H9 (cell line): ENCODE data around the gene OPHN1. TPM values are rescaled to one million over a fixed set of nuclear protein-coding genes. Genes with fewer than 3 reads are reported as not detected.

Experiments
- DNase-seq: peaks from one replicate; pipeline ENCODE4 v3.0.0-alpha.2; 2017
- H2AFZ ChIP-seq: one replicate; pipeline ENCODE4 v1.6.1; 2013; ENCODE audit warnings: mild to moderate bottlenecking, low read length, control low read depth, moderate library complexity
- H2AK5ac ChIP-seq: 2 replicates; pipeline ENCODE4 v1.6.1; 2013; ENCODE audit warnings: low read length, control low read depth, mixed read lengths; ENCODE audit not compliant: insufficient read length
- H2BK120ac ChIP-seq: one replicate; pipeline ENCODE4 v1.6.1; 2013; ENCODE audit warnings: low read depth, mild to moderate bottlenecking, low read length, control low read depth, inconsistent platforms; ENCODE audit not compliant: poor library complexity, severe bottlenecking
- H2BK12ac ChIP-seq: 2 replicates; pipeline ENCODE4 v1.6.1; 2013; ENCODE audit warnings: low read length, control low read depth, mixed read lengths, low read depth; ENCODE audit not compliant: insufficient read length
- H2BK15ac ChIP-seq: 2 replicates; pipeline ENCODE4 v1.6.1; 2013; ENCODE audit warnings: low read depth, low read length, control low read depth
- H2BK20ac ChIP-seq: one replicate; pipeline ENCODE4 v1.6.1; 2013; ENCODE audit warnings: low read depth, mild to moderate bottlenecking, low read length, control low read depth, inconsistent platforms; ENCODE audit not compliant: poor library complexity, severe bottlenecking
- H2BK5ac ChIP-seq: 2 replicates; pipeline ENCODE4 v1.6.1; 2013; ENCODE audit warnings: low read length, control low read depth, mixed read lengths; ENCODE audit not compliant: insufficient read length
- H3K14ac ChIP-seq: 2 replicates; pipeline ENCODE4 v1.6.1; 2013; ENCODE audit warnings: low read length, control low read depth; ENCODE audit not compliant: insufficient read depth
- H3K18ac ChIP-seq: 2 replicates; pipeline ENCODE4 v1.6.1; 2013; ENCODE audit warnings: low read depth, mild to moderate bottlenecking, mixed read lengths, low read length, control low read depth; ENCODE audit not compliant: insufficient read length
- H3K23ac ChIP-seq: 2 replicates; pipeline ENCODE4 v1.6.1; 2013; ENCODE audit warnings: low read length, control low read depth, mixed read lengths, low read depth; ENCODE audit not compliant: insufficient read length
- H3K23me2 ChIP-seq: 2 replicates; pipeline ENCODE4 v1.6.1; 2013; ENCODE audit warnings: low read depth, mild to moderate bottlenecking, mixed read lengths, low read length, control low read depth; ENCODE audit not compliant: insufficient read length, poor library complexity, severe bottlenecking
- H3K27ac ChIP-seq: 2 replicates; pipeline ENCODE4 v1.5.1; 2013; ENCODE audit warnings: low read length, control low read depth, mixed read lengths, low read depth; ENCODE audit not compliant: insufficient read length
- H3K27me3 ChIP-seq: 2 replicates; pipeline ENCODE4 v1.6.1; 2013; ENCODE audit warnings: low read length, control low read depth, inconsistent platforms; ENCODE audit not compliant: insufficient read depth
- H3K4ac ChIP-seq: 2 replicates; pipeline ENCODE4 v1.6.1; 2013; ENCODE audit warnings: low read depth, mild to moderate bottlenecking, control low read depth, inconsistent platforms, low read length, moderate library complexity
- H3K4me1 ChIP-seq: 2 replicates; pipeline ENCODE4 v1.6.1; 2013; ENCODE audit warnings: low read length, control low read depth, inconsistent platforms; ENCODE audit not compliant: insufficient read depth
- H3K4me2 ChIP-seq: 2 replicates; pipeline ENCODE4 v1.6.1; 2013; ENCODE audit warnings: low read length, control low read depth, mixed read lengths; ENCODE audit not compliant: insufficient read length, insufficient read depth
- H3K56ac ChIP-seq: 2 replicates; pipeline ENCODE4 v1.6.1; 2013; ENCODE audit warnings: low read depth, mild to moderate bottlenecking, mixed read lengths, low read length, control low read depth; ENCODE audit not compliant: insufficient read length
- H3K79me1 ChIP-seq: 2 replicates; pipeline ENCODE4 v1.6.1; 2013; ENCODE audit warnings: low read depth, mild to moderate bottlenecking, moderate library complexity, low read length, control low read depth, inconsistent platforms; ENCODE audit not compliant: insufficient read depth, poor library complexity, severe bottlenecking
- H3K79me2 ChIP-seq: 2 replicates; pipeline ENCODE4 v1.6.1; 2013; ENCODE audit warnings: low read length, control low read depth, inconsistent platforms; ENCODE audit not compliant: insufficient read depth
- H3K9ac ChIP-seq: 2 replicates; pipeline ENCODE4 v1.6.1; 2013; ENCODE audit warnings: low read length, control low read depth, mixed read lengths; ENCODE audit not compliant: insufficient read length; ENCODE audit errors: extremely low read depth
- H3K9me3 ChIP-seq: one replicate; pipeline ENCODE4 v1.6.1; 2013; ENCODE audit warnings: low read depth, low read length, inconsistent platforms; ENCODE audit not compliant: control insufficient read depth
- H3T11ph ChIP-seq: one replicate; pipeline ENCODE4 v1.6.1; 2013; ENCODE audit warnings: mild to moderate bottlenecking, low read length, control low read depth, inconsistent platforms
- H4K20me1 ChIP-seq: one replicate; pipeline ENCODE4 v1.6.1; 2013; ENCODE audit not compliant: control insufficient read depth, insufficient read length, insufficient read depth
- H4K5ac ChIP-seq: 2 replicates; pipeline ENCODE4 v1.6.1; 2013; ENCODE audit warnings: low read depth, mild to moderate bottlenecking, mixed read lengths, low read length, control low read depth; ENCODE audit not compliant: insufficient read length
- H4K8ac ChIP-seq: replicated peaks from 2 replicates; pipeline ENCODE4 v1.6.1; 2013; ENCODE audit warnings: low read length, control low read depth, mixed read lengths, low read depth; ENCODE audit not compliant: insufficient read length
- H4K91ac ChIP-seq: 2 replicates; pipeline ENCODE4 v1.6.1; 2013; ENCODE audit warnings: low read depth, mild to moderate bottlenecking, moderate library complexity, mixed read lengths, low read length, control low read depth; ENCODE audit not compliant: insufficient read length
- H3K27ac Mint-ChIP-seq, 3 experiments: 2 replicates in 2 of 3; 3 replicates in 1 of 3; pipeline ENCODE4 v1.8.0; 2020 to 2021; ENCODE audit warnings: mixed read lengths in 3 of 3, mild to moderate bottlenecking in 1 of 3, moderate library complexity in 1 of 3
- H3K27me3 Mint-ChIP-seq: 2 replicates; pipeline ENCODE4 v1.8.0; 2021; ENCODE audit warnings: low read depth, mild to moderate bottlenecking, moderate library complexity, mixed read lengths
- H3K36me3 Mint-ChIP-seq, 3 experiments: 2 replicates in 2 of 3; 3 replicates in 1 of 3; pipeline ENCODE4 v1.8.0; 2020 to 2021; ENCODE audit warnings: low read depth in 3 of 3, mixed read lengths in 3 of 3; ENCODE audit not compliant: insufficient read depth in 1 of 3
- H3K4me1 Mint-ChIP-seq, 2 experiments: 2 replicates each; pipeline ENCODE4 v1.8.0; 2020; ENCODE audit warnings: mixed read lengths in 2 of 2
- H3K4me3 Mint-ChIP-seq, 2 experiments: 2 replicates in 1 of 2; 3 replicates in 1 of 2; pipeline ENCODE4 v1.8.0; 2020 to 2021; ENCODE audit warnings: mild to moderate bottlenecking in 2 of 2, mixed read lengths in 2 of 2, moderate library complexity in 1 of 2
- H3K9me3 Mint-ChIP-seq, 2 experiments: 2 replicates in 1 of 2; 3 replicates in 1 of 2; pipeline ENCODE4 v1.8.0; 2020; ENCODE audit warnings: mild to moderate bottlenecking in 2 of 2, mixed read lengths in 2 of 2, moderate library complexity in 1 of 2
- CTCF ChIP-seq: fragments of 200-600 bp; sonication (generic); conservative IDR thresholded peaks from 3 replicates; pipeline ENCODE4 v1.8.0; 2021; ENCODE audit warnings: antibody characterized with exemption, mild to moderate bottlenecking
- WGBS: extraction: QIAGEN DNeasy Blood & Tissue Kit; methylation state at CpG from one replicate; pipeline ENCODE4 v1.1.7; 2013; ENCODE audit warnings: missing lambda C conversion rate, low lambda C conversion rate, mixed read lengths; ENCODE audit not compliant: insufficient read length; ENCODE audit errors: extremely low coverage; 5-methylcytosine and 5-hydroxymethylcytosine counted together
- total RNA-seq: library from RNA; stranded (reverse); gene quantifications from 2 replicates; pipeline ENCODE4 v1.2.1, GENCODE V29; 2021

Gene OPHN1
- total RNA-seq, 1 experiment from 2014 or later: 1.5 TPM

- H2BK15ac ChIP-seq: no peak overlapping the region
- no peaks in the 10 kb centered on the region for H3K4me1 Mint-ChIP-seq
- no peak overlapping the region for H2BK5ac ChIP-seq
- peaks cover 41 to 52% of the 10 kb centered on the region in 2 experiments for H3K9me3 Mint-ChIP-seq
- H3K9me3 ChIP-seq: peaks cover 6% of the 10 kb centered on the region
- no peak overlapping the region for H2BK12ac ChIP-seq
- H3K23me2 ChIP-seq: no peaks in the 10 kb centered on the region
- H2AFZ ChIP-seq: no peak overlapping the region
- DNase-seq: no peak
- no peak overlapping the region for H3K18ac ChIP-seq
- H3K79me1 ChIP-seq: no peaks in the 10 kb centered on the region
- H3K4me2 ChIP-seq: no peak overlapping the region
- no peak overlapping the region for H3K4me3 Mint-ChIP-seq
- TF ChIP-seq CTCF: no peak
- H4K8ac ChIP-seq: no peak overlapping the region
- H3K27ac ChIP-seq: no peak overlapping the region
- no peaks in the 10 kb centered on the region for H3K36me3 Mint-ChIP-seq
- H4K20me1 ChIP-seq: no peaks in the 10 kb centered on the region
- H4K91ac ChIP-seq: no peak overlapping the region
- H4K5ac ChIP-seq: no peak overlapping the region
- H3K27me3 Mint-ChIP-seq: no peaks in the 10 kb centered on the region
- H3K79me2 ChIP-seq: no peaks in the 10 kb centered on the region
- H3K9ac ChIP-seq: no peak overlapping the region
- no peak overlapping the region for H2AK5ac ChIP-seq
- H3K27ac Mint-ChIP-seq: no peak overlapping the region
- no peak overlapping the region for H3K4ac ChIP-seq
- WGBS: no CpG with 5 or more reads among the region's 8 CpGs
- H3K14ac ChIP-seq: no peak overlapping the region
- no peak overlapping the region for H2BK20ac ChIP-seq
- H3K56ac ChIP-seq: no peak overlapping the region
- H3K27me3 ChIP-seq: no peaks in the 10 kb centered on the region
- no peaks in the 10 kb centered on the region for H3K4me1 ChIP-seq
- no peak overlapping the region for H3K23ac ChIP-seq
- H2BK120ac ChIP-seq: no peak overlapping the region
- no peak overlapping the region for H3T11ph ChIP-seq
Observed at GRCh38 chrX:68454476-68455150, 21.3 kb upstream of the OPHN1 start.
